H7 (cell line): ENCODE measurements around the gene SERINC2. TPM values are rescaled to one million over a fixed set of nuclear protein-coding genes. Genes with fewer than 3 reads are reported as not detected.

Experiments
- DNase-seq: peaks from one replicate; pipeline ENCODE4 v3.0.0; 2012
- H3K27me3 ChIP-seq: 2 replicates; pipeline ENCODE4 v1.6.0; 2011; ENCODE audit warnings: mild to moderate bottlenecking, low read length; ENCODE audit not compliant: control insufficient read depth, insufficient read depth
- H3K36me3 ChIP-seq: replicated peaks from 2 replicates; pipeline ENCODE4 v1.5.1; 2011; ENCODE audit warnings: low read length; ENCODE audit not compliant: control insufficient read depth, insufficient read depth
- H3K4me3 ChIP-seq: 2 replicates; pipeline ENCODE4 v1.5.1; 2011; ENCODE audit warnings: low read depth, mild to moderate bottlenecking, control low read depth, low read length, moderate library complexity; ENCODE audit not compliant: insufficient read depth
- total RNA-seq: library from RNA; depleted of rRNA; stranded (reverse); fragments of >200 nt; shearing (Covaris generic); gene quantifications from 2 replicates; pipeline ENCODE4 v1.2.3, GENCODE V29; 2014

The SERINC2 gene
- total RNA-seq, 1 experiment from 2014 or later, result 40.0 TPM

GRCh38 chr1:31441073-31441472 is 28.1 kb downstream of the SERINC2 start:
- H3K4me3 ChIP-seq, result no peak overlapping the region
- DNase-seq, result no peak
- H3K27me3 ChIP-seq, result no peaks in the 10 kb centered on the region
- no peaks in the 10 kb centered on the region for H3K36me3 ChIP-seq

DNA sequence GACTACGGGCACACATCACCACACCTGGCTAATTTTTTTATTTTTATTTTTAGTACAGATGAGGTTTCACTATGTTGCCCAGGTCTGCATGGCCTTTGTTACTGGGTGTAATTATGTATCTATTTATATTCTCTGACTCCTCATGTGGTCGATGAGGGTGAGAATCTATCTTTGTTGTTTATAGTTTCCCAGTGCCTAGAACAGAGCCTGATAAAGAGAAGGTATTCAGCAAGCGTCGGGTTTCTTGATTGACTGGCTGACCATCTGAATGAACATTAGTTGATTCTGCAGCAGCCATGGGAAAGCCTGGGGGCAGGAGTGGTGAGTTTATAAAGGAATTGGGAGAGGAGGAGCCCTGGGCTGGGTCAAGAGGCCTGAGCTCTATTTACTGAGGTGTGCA is 28.5 kb downstream of the SERINC2 start:
- Histone ChIP-seq H3K4me3 (no peak overlapping the region), H3K36me3 (no peaks in the 10 kb centered on the region), H3K27me3 (no peaks in the 10 kb centered on the region)
- no peak for DNase-seq

- Histone ChIP-seq H3K27me3 (no peaks in the 10 kb centered on the region), H3K4me3 (no peak overlapping the region)
- no peak for DNase-seq
Measured at GRCh38 chr1:31441970-31442647, 29.1 kb downstream of the SERINC2 start.

GRCh38 chr1:31442648-31442994 is 29.6 kb downstream of the SERINC2 start:
- Histone ChIP-seq H3K36me3 (no peaks in the 10 kb centered on the region), H3K27me3 (no peaks in the 10 kb centered on the region), H3K4me3 (no peak overlapping the region)
- no peak for DNase-seq

More at GRCh38 chr1:31441970-31442647, 29.1 kb downstream of the SERINC2 start:
- no peaks in the 10 kb centered on the region for H3K36me3 ChIP-seq

GRCh38 chr1:31443673-31444072 is 30.7 kb downstream of the SERINC2 start:
- Histone ChIP-seq H3K27me3 (no peaks in the 10 kb centered on the region), H3K4me3 (no peak overlapping the region), H3K36me3 (no peaks in the 10 kb centered on the region)
- DNase-seq, result no peak

GRCh38 chr1:31444725-31445448 is 31.9 kb downstream of the SERINC2 start:
- Histone ChIP-seq H3K4me3 (no peak overlapping the region), H3K27me3 (no peaks in the 10 kb centered on the region), H3K36me3 (no peaks in the 10 kb centered on the region)
- no peak for DNase-seq

GRCh38 chr1:31445951-31446350 is 32.9 kb downstream of the SERINC2 start:
- no peaks in the 10 kb centered on the region for H3K27me3 ChIP-seq
- no peak for DNase-seq
- H3K36me3 ChIP-seq, result no peaks in the 10 kb centered on the region
- no peak overlapping the region for H3K4me3 ChIP-seq

GRCh38 chr1:31447210-31447609 is 34.2 kb downstream of the SERINC2 start:
- H3K4me3 ChIP-seq, result no peak overlapping the region

GRCh38 chr1:31453384-31454079 is 40.5 kb downstream of the SERINC2 start:
- no peak for DNase-seq
- no peaks in the 10 kb centered on the region for H3K36me3 ChIP-seq
- H3K27me3 ChIP-seq, result no peaks in the 10 kb centered on the region
- no peak overlapping the region for H3K4me3 ChIP-seq

More at GRCh38 chr1:31447210-31447609, 34.2 kb downstream of the SERINC2 start:
- H3K27me3 ChIP-seq, result no peaks in the 10 kb centered on the region
- no peaks in the 10 kb centered on the region for H3K36me3 ChIP-seq
- no peak for DNase-seq

DNA sequence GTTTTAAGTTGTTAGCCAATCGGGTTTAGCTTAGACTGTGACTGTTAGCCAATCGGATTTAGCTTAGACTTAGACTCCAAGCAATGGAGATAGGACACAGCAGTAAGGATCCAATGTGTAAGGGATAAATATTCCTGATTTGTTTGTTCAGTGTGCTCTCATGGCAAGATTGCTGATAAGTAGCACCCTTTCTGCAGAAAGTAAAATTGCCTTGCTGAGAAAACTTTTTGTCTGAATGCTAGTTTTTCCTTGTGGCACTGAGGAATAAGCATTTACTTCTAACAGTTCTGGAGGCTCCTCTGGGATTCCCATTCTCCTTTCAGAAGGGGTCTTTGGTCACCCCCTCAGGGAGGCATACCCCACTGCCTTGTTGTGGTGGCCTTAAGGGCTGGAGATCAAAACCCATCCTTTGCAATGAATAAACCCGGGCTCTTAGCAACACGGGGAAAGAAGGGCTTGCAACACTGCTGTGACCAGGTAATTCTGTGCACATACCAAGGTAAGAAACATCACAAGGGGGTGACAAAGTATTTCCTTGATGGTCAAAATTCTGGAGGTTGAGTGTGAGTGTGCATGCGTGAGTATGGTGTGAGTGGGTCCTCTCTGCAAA is 45.4 kb downstream of the SERINC2 start:
- DNase-seq, result no peak
- Histone ChIP-seq H3K27me3 (no peaks in the 10 kb centered on the region), H3K36me3 (no peaks in the 10 kb centered on the region), H3K4me3 (no peak overlapping the region)

GRCh38 chr1:31460027-31460426 is 47.0 kb downstream of the SERINC2 start:
- peak; percentile 49 for DNase-seq
- H3K36me3 ChIP-seq, result no peaks in the 10 kb centered on the region
- no peak overlapping the region for H3K4me3 ChIP-seq
- H3K27me3 ChIP-seq, result no peaks in the 10 kb centered on the region

DNA sequence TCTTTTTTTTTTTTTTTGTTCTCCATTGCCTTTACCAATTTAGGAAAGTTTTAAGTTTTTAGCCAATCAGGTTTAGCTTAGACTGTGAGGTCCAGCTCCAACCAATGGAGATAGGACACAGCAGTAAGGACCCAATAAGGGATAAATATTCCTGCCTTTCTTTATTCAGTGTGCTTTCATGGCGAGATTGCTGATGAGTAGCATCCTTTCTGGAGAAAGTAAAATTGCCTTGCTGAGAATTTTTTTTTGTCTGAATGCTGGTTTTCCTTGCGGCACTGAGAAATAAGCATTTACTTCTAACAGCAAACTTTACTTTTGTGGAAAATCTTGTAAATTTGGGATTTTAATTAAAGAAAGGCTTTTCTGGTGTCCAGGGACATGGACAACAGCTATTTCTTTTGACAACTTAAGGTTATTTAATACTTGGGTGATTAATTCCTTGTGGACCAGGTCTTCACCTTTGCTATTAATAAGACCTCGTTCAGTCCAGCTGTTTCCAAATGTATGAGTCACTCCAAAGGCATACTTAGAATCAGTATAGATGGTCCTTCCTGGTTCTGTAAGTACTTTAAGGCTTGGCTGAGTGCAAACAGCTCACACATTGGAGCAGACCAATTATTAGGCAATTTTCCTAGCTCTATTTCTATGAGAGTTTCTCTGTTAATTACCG is 54.1 kb downstream of the SERINC2 start:
- Histone ChIP-seq H3K27me3 (no peaks in the 10 kb centered on the region), H3K4me3 (no peak overlapping the region), H3K36me3 (no peaks in the 10 kb centered on the region)
- DNase-seq, result no peak

DNA sequence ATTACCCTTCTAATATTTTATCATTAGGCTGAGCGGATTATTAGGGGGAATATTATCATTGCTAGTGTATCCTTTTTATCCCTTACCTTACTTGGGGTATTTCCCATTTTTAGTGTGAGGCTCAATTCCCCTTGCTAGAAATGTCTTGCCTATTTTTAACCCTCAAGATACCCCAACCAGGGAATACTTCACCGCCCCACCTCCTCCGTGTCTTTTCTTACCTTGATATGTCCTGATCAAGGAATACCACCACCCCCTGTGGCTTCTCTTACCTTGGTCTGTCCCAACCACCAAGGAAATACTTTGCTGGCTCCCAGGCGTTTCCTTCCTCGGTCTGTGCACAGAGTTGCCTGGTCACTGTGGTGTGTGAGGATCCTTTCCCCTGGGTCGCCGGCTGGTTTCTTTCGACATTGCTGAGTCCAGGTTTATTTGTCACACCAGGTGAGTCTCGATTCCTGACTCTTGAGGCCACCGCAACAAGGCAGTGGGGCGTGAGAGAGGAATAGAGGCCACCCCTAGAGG is 57.8 kb downstream of the SERINC2 start:
- Histone ChIP-seq H3K4me3 (no peak overlapping the region), H3K36me3 (no peaks in the 10 kb centered on the region), H3K27me3 (no peaks in the 10 kb centered on the region)
- no peak for DNase-seq
